HEK293 (cell line): ENCODE data around the gene ATP13A3.

Experiments
- CTCF ChIA-PET: fragments of 350-600 bp; formaldehyde crosslinking; extraction: SDS; loops from one replicate; lab custom pipeline; 2021; ENCODE audit warnings: antibody characterized with exemption; lab: Yijun Ruan, JAX
- POLR2A ChIA-PET: fragments of 300-600 bp; formaldehyde crosslinking; extraction: SDS; loops from one replicate; lab custom pipeline; 2020; ENCODE audit warnings: antibody characterized with exemption, inconsistent platforms; lab: Yijun Ruan, JAX
- H3K27ac ChIP-seq: fragments of 200-500 bp; sonication (Bioruptor generic); 2 replicates; pipeline ENCODE4 v1.5.1; 2014; ENCODE audit warnings: low read depth, low read length, control low read depth, inconsistent platforms; ENCODE audit errors: extremely low read depth
- H3K36me3 ChIP-seq, 2 experiments: fragments of 200-500 bp in 1 of 2; sonication (Bioruptor generic) in 1 of 2; 1 replicate in 1 of 2; 2 replicates in 1 of 2; pipeline ENCODE4 v1.5.1; 2014 to 2017; ENCODE audit warnings: inconsistent platforms in 2 of 2, low read length in 2 of 2; ENCODE audit not compliant: control insufficient read depth in 2 of 2, insufficient read depth in 1 of 2
- H3K4me1 ChIP-seq: fragments of 200-500 bp; sonication (Bioruptor generic); 2 replicates; pipeline ENCODE4 v1.5.1; 2014; ENCODE audit warnings: mild to moderate bottlenecking, low read length, inconsistent platforms; ENCODE audit not compliant: control insufficient read depth, insufficient read depth
- H3K4me3 ChIP-seq: 2 replicates; pipeline ENCODE4 v1.5.1; 2011; ENCODE audit warnings: low read depth, mild to moderate bottlenecking, control low read depth, low read length, moderate library complexity
- H3K9me3 ChIP-seq: fragments of 200-500 bp; sonication (Bioruptor generic); 2 replicates; pipeline ENCODE4 v1.5.1; 2014; ENCODE audit warnings: low read depth, low read length, inconsistent platforms; ENCODE audit not compliant: control insufficient read depth, insufficient read depth
- ZNF112 ChIP-seq: fragments of 450-650 bp; formaldehyde crosslinking; IDR thresholded peaks from 2 replicates; pipeline ENCODE4 v1.5.0; 2017; ENCODE audit warnings: missing biosample characterization, missing genetic modification characterization
- ZNF138 ChIP-seq: fragments of 450-650 bp; formaldehyde crosslinking; IDR thresholded peaks from 2 replicates; pipeline ENCODE4 v1.5.1; 2016; ENCODE audit warnings: missing biosample characterization, missing genetic modification characterization, borderline replicate concordance
- ZNF274 ChIP-seq, 2 experiments: fragments of 200-500 bp in 1 of 2; fragments of 450-650 bp in 1 of 2; sonication (Bioruptor generic) in 1 of 2; formaldehyde crosslinking in 1 of 2; IDR thresholded peaks; 2 replicates each; pipeline versions ENCODE4 v1.5.1 to v1.6.1; 2014 to 2016; ENCODE audit warnings: borderline replicate concordance in 1 of 2, inconsistent platforms in 1 of 2, low read length in 1 of 2, missing biosample characterization in 1 of 2, missing genetic modification characterization in 1 of 2
- ZNF335 ChIP-seq: fragments of 450-650 bp; formaldehyde crosslinking; conservative IDR thresholded peaks from 2 replicates; pipeline ENCODE4 v1.5.1; 2016; ENCODE audit warnings: missing biosample characterization, missing genetic modification characterization
- ZNF529 ChIP-seq: fragments of 450-650 bp; formaldehyde crosslinking; IDR thresholded peaks from 2 replicates; pipeline ENCODE4 v1.5.1; 2017; ENCODE audit warnings: missing genetic modification characterization, missing biosample characterization; ENCODE audit not compliant: insufficient replicate concordance
- ZSCAN23 ChIP-seq: fragments of 450-650 bp; formaldehyde crosslinking; IDR thresholded peaks from 2 replicates; pipeline ENCODE4 v1.5.1; 2016; ENCODE audit warnings: missing biosample characterization, missing genetic modification characterization
- TF ChIP-seq, protein P1 (sequence below): fragments of 450-650 bp; formaldehyde crosslinking; IDR thresholded peaks from 2 replicates; pipeline ENCODE4 v1.5.1; 2016; ENCODE audit warnings: missing biosample characterization, missing genetic modification characterization
- TF ChIP-seq, protein P2 (sequence below): fragments of 450-650 bp; formaldehyde crosslinking; IDR thresholded peaks from 2 replicates; pipeline ENCODE4 v1.5.1; 2016; ENCODE audit warnings: missing biosample characterization, missing genetic modification characterization

ATP13A3 gene

DNA sequence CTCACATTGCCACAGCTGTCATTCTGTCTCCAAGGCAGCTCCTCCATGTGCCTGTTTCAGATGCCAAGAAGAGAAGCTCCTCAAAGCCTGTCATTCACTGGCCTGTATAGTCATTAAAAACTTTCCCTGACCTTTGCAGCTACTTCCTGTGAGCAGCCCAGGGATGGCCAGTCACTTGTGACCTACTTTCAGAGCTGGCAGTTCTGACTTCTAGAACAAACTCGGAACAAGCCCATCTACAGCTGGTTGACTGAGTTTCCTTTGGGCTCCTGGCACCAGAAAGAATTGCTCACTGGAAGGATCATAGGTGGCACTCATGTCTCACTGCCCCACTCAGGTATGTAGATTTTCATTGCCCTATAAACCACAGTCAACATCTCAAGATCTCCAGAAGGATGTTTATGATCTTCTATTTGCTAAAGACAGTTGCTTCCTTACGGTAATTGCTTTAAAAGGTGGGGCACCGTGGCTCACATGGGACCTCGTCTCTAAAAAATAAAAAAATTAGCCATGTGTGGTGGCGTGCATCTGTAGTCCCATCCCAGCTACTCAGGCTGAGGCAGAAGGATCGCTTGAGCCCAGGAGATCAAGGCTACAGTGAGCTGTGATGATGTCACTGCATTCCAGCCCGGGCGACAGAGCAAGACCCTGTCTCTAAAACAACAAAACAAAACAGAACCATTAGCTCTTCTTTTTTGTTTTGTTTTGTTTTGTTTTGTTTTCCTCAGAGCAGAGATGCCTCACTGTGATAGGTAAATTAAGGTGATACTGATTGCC lies 11.2 kb upstream of the ATP13A3 start:
- POLR2A ChIA-PET = no interaction called here
- TF ChIP-seq ZNF529 (tag by site-specific recombination) (no peak), ZNF274 (IDR thresholded peaks at IDR 0.05; ENCODE audit: low read length) (no peak), ZNF274 (tag by site-specific recombination; IDR thresholded peaks at IDR 0.05; ENCODE audit: borderline replicate concordance) (no peak), ZSCAN23 (tag by site-specific recombination) (no peak), ZNF335 (peak; percentile 26; the same call in 1 of the 2 replicates)

DNA sequence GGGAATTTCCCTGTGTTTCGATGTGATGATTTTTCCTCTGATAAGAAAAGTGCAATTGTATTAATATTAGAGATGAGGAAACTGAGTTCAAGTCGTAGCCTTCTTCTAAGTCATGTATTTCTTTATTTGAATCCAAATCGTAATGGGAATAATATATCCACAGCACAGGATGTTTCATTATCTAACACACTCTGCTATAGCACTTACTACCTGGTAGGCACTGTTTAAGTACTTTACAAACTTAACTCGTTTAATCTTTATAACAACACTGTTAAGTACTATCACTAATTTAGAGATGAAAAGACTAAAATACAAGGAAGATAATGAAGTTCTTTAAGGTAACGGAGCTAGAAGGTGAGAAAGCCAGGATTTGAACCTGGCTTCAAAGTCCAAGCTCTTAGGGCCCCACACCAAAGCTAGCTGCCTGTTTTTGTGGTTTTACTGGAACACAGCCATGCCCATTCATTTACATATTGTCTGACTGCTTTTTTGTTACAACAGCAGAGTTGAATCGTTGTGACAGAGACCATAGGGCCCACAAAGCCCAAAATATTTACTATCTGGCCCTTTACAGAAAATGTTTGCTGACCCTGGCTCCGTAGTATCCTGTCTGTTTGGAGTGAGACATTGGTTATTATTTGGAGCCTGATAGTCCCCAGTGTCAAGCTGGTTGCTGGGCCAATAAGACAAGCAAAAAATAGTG lies 9.6 kb upstream of the ATP13A3 start:
- CTCF ChIA-PET = interaction anchor here (0.6 to 0.7 kb wide), 2 partner anchors 192 to 1596 kb away, joined by 3 read pairs; no protein-coding TSS in a partner anchor

More for the DNA sequence above, 11.2 kb upstream of the ATP13A3 start:
- Histone ChIP-seq H3K27ac (no peak overlapping the region), H3K9me3 (no peaks in the 10 kb centered on the region), H3K36me3 (no peaks in the 10 kb centered on the region), H3K4me1 (0 out of 2 replicates have a peak, but pooled peaks cover 2% of the 10 kb centered on the region), H3K4me3 (no peak overlapping the region)
- CTCF ChIA-PET = interaction anchor here (0.6 to 0.9 kb wide), 2 partner anchors 11 to 106 kb away, joined by 3 to 5 read pairs; no protein-coding TSS in a partner anchor

DNA sequence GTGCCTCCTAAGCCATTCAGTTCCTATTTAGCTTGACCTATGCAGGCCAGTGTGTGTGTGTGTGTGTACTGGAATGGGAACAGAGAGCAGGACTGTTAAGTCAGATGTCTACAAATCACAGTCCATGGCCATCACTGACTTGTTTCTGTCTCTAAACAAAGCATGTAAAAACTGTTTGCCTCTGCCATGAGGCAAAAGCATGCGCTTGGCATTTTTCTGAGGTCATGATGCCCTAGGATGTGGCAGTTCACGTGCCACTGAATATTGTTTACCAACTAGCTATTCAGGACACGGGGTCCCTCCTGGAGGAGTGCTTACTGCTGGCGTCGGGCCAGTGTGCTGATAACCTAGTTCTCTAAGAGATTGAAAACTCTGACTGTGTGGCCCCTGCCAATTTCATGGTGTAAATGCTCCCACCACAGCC lies 8.2 kb upstream of the ATP13A3 start:
- ChIA-PET POLR2A (no interaction called here), CTCF (interaction anchor here (0.9 kb wide), 1 partner anchor 99 kb away, joined by 3 read pairs; no protein-coding TSS in a partner anchor)
- 0 out of 2 replicates have a peak, but pooled peaks cover 2% of the 10 kb centered on the region for H3K4me1 ChIP-seq
- no peak overlapping the region for H3K4me3 ChIP-seq
- no peaks in the 10 kb centered on the region for H3K9me3 ChIP-seq
- H3K36me3 ChIP-seq = no peaks in the 10 kb centered on the region
- H3K27ac ChIP-seq = no peak overlapping the region
- TF ChIP-seq ZNF112 (tag by site-specific recombination) = peak; percentile 62; the same call in 1 of the 2 replicates
- TF ChIP-seq, protein P1, sequence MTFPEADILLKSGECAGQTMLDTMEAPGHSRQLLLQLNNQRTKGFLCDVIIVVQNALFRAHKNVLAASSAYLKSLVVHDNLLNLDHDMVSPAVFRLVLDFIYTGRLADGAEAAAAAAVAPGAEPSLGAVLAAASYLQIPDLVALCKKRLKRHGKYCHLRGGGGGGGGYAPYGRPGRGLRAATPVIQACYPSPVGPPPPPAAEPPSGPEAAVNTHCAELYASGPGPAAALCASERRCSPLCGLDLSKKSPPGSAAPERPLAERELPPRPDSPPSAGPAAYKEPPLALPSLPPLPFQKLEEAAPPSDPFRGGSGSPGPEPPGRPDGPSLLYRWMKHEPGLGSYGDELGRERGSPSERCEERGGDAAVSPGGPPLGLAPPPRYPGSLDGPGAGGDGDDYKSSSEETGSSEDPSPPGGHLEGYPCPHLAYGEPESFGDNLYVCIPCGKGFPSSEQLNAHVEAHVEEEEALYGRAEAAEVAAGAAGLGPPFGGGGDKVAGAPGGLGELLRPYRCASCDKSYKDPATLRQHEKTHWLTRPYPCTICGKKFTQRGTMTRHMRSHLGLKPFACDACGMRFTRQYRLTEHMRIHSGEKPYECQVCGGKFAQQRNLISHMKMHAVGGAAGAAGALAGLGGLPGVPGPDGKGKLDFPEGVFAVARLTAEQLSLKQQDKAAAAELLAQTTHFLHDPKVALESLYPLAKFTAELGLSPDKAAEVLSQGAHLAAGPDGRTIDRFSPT (tag by site-specific recombination) = no peak

More for the DNA sequence above, 9.6 kb upstream of the ATP13A3 start:
- TF ChIP-seq, protein P2, sequence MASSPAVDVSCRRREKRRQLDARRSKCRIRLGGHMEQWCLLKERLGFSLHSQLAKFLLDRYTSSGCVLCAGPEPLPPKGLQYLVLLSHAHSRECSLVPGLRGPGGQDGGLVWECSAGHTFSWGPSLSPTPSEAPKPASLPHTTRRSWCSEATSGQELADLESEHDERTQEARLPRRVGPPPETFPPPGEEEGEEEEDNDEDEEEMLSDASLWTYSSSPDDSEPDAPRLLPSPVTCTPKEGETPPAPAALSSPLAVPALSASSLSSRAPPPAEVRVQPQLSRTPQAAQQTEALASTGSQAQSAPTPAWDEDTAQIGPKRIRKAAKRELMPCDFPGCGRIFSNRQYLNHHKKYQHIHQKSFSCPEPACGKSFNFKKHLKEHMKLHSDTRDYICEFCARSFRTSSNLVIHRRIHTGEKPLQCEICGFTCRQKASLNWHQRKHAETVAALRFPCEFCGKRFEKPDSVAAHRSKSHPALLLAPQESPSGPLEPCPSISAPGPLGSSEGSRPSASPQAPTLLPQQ (tag by site-specific recombination) = peak; percentile 40; the same call in 1 of the 2 replicates
- no peak for TF ChIP-seq ZNF138
- TF ChIP-seq, all 188 proteins: peak for 1
- no peaks in the 10 kb centered on the region for H3K36me3 ChIP-seq
- H3K4me1 ChIP-seq = 0 out of 2 replicates have a peak, but pooled peaks cover 2% of the 10 kb centered on the region
- POLR2A ChIA-PET = no interaction called here
- H3K27ac ChIP-seq = no peak overlapping the region
- no peak overlapping the region for H3K4me3 ChIP-seq
- no peaks in the 10 kb centered on the region for H3K9me3 ChIP-seq
